Stomach (tissue), 9 donors: Measurements from ENCODE around the gene LDLRAD3. TPM values are rescaled to one million over a fixed set of nuclear protein-coding genes. Genes with fewer than 3 reads are reported as not detected.

Experiments used
- DNase-seq, 2 donors: peaks; one replicate each; pipeline versions ENCODE4 v3.0.0 to v3.0.0-alpha.2; 2013 to 2019
- H3K27ac ChIP-seq, 5 donors: fragments of 200-600 bp in 4 of 5; sonication (generic) in 4 of 5; one replicate each; pipeline ENCODE4 v1.5.1; 2013 to 2019; ENCODE audit warnings: mild to moderate bottlenecking in 1 of 5, moderate library complexity in 1 of 5
- H3K27me3 ChIP-seq, 3 donors: fragments of 200-600 bp; sonication (generic); one replicate each; pipeline ENCODE4 v1.5.1; 2017 to 2019; ENCODE audit warnings: mixed run types in 1 of 3
- H3K36me3 ChIP-seq, 4 donors: fragments of 200-600 bp; sonication (generic); 1 replicate in 3 of 4; 2 replicates in 1 of 4; pipeline ENCODE4 v1.5.1; 2016 to 2019
- H3K4me1 ChIP-seq, 4 donors: fragments of 200-600 bp; sonication (generic); one replicate each; pipeline ENCODE4 v1.5.1; 2016 to 2019
- H3K4me3 ChIP-seq, 4 donors: fragments of 200-600 bp; sonication (generic) in 3 of 4; one replicate each; pipeline ENCODE4 v1.5.1; 2016 to 2019; ENCODE audit warnings: mild to moderate bottlenecking in 1 of 4
- H3K9me3 ChIP-seq, 4 donors: fragments of 200-600 bp; sonication (generic); one replicate each; pipeline ENCODE4 v1.5.1; 2016 to 2019
- CTCF ChIP-seq, 7 experiments: fragments of 450-650 bp in 4 of 7; fragments of 200-600 bp in 3 of 7; sonication (generic) in 3 of 7; IDR thresholded peaks; one replicate each; pipeline ENCODE4 v1.5.1; 2016 to 2019; ENCODE audit warnings: antibody characterized with exemption in 7 of 7, control low read depth in 2 of 7, mild to moderate bottlenecking in 1 of 7
- EP300 ChIP-seq: sonication (generic); formaldehyde crosslinking; IDR thresholded peaks from one replicate; pipeline ENCODE4 v1.6.1; 2017; ENCODE audit warnings: antibody characterized with exemption
- POLR2A ChIP-seq, 4 donors: fragments of 450-650 bp; IDR thresholded peaks; one replicate each; pipeline ENCODE4 v1.6.1; 2016; ENCODE audit warnings: antibody characterized with exemption in 4 of 4, control low read depth in 2 of 4, mild to moderate bottlenecking in 1 of 4, moderate library complexity in 1 of 4
- POLR2AphosphoS5 ChIP-seq, 3 donors: sonication (generic); formaldehyde crosslinking; IDR thresholded peaks; one replicate each; pipeline ENCODE4 v1.6.1; 2016; ENCODE audit warnings: antibody characterized with exemption in 3 of 3
- WGBS, 5 donors: extraction: QIAGEN DNeasy Blood & Tissue Kit in 3 of 5; methylation state at CpG; one replicate each; pipeline versions ENCODE4 v1.1.5 to v1.1.7; 2013 to 2018; 5-methylcytosine and 5-hydroxymethylcytosine counted together
- intact Hi-C: fragments of 100-400 bp; cut with DNase I; formaldehyde crosslinking; loops from one replicate; pipeline ENCODE4 v1.15.1; 2023; ENCODE audit warnings: low total_unique reads
- polyA plus RNA-seq, 3 donors: library from polyadenylated mRNA; stranded (reverse); fragments of 200-250 nt; gene quantifications; one replicate each; pipeline ENCODE4 v1.2.3, GENCODE V29; 2013
- total RNA-seq, 5 donors: library from RNA; depleted of rRNA; stranded (reverse); fragments of >200 nt; gene quantifications; one replicate each; pipeline versions ENCODE4 v1.1.0 to v1.2.3, GENCODE V29; 2014 to 2016
- donor health status: healthy with polysubstance abuse.
- donor health status: Bipolar disorder and iron deficiency.
- donor health status: healthy.

LDLRAD3 gene
- total and polyA plus RNA-seq, 8 donors, result 2.0 to 22.8 (median 7.9) TPM

DNA sequence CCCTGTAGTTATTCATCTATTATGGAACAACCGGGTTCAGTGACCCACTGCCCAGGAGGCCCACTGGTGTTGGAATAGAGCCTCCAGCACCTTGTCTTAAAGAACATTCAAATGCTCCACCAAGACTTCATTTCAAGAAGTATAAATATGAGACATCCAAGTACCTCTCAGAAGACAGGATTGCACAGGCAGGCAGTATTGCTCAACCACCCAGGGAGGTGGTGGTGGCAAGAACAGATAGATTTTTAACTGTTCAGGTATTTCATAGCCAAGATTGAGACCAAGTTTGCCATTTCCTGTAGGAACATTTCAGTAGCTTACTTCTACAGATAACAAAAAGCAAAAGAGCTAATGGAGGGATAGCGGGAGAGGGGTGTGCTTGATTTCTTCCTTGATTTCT lies 266.7 kb downstream of the LDLRAD3 start:
- no peaks in the 10 kb centered on the region for H3K9me3 ChIP-seq
- H3K27ac ChIP-seq, result no peak overlapping the region
- no peaks in the 10 kb centered on the region for H3K27me3 ChIP-seq
- intact Hi-C loops, result no loop called here
- no peaks in the 10 kb centered on the region for H3K36me3 ChIP-seq
- TF ChIP-seq CTCF (IDR thresholded peaks at IDR 0.05) (no peak), POLR2AphosphoS5 (IDR thresholded peaks at IDR 0.05) (no peak), POLR2A (IDR thresholded peaks at IDR 0.05) (no peak), EP300 (no peak)
- H3K4me3 ChIP-seq, result no peak overlapping the region
- no peak for DNase-seq
- WGBS, 5 donors, result 91 to 98% (median 95%) methylated on average over 2 of the region's 2 CpGs
- no peaks in the 10 kb centered on the region for H3K4me1 ChIP-seq

DNA sequence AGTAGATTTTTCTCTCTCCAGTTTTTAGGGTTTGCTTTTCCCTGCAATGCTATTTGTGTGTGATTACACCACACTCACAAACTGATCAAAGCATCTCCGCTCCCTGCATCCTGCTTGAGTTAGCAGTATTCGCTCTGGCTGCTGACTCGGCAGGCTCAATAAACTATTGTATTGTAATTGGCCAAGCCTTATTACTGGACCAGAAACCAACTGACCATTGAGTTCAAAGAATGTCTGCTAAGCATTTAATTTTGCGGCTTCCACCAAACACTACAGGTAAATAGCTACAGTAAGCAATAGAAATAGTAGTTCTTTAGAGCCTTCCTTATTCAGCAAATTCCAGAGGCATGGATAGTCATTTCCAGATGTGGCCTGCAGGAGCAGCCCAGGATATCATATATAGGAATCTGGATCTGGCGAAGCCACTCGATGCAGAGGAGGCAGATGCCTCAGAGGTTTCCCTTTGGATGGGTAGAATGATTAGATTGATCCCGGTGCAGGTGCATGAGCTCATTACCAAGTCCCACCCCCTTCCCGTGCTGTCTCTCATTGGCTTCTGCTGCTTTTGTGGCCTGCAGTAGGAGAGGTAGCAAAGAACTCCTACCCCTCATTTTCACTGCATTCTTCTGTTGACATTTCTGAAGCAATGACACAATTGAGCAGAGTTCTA lies 268.0 kb downstream of the LDLRAD3 start:
- DNase-seq, result no peak
- no peaks in the 10 kb centered on the region for H3K36me3 ChIP-seq
- H3K27ac ChIP-seq, result no peak overlapping the region
- no peaks in the 10 kb centered on the region for H3K9me3 ChIP-seq
- no peak overlapping the region for H3K4me3 ChIP-seq
- TF ChIP-seq POLR2A (IDR thresholded peaks at IDR 0.05) (no peak), EP300 (no peak), POLR2AphosphoS5 (IDR thresholded peaks at IDR 0.05) (no peak), CTCF (IDR thresholded peaks at IDR 0.05) (no peak)
- no peaks in the 10 kb centered on the region for H3K4me1 ChIP-seq
- WGBS, 5 donors, result 88 to 93% (median 91%) methylated on average over 8 of the region's 8 CpGs
- no peaks in the 10 kb centered on the region for H3K27me3 ChIP-seq
- intact Hi-C loops, result no loop called here

DNA sequence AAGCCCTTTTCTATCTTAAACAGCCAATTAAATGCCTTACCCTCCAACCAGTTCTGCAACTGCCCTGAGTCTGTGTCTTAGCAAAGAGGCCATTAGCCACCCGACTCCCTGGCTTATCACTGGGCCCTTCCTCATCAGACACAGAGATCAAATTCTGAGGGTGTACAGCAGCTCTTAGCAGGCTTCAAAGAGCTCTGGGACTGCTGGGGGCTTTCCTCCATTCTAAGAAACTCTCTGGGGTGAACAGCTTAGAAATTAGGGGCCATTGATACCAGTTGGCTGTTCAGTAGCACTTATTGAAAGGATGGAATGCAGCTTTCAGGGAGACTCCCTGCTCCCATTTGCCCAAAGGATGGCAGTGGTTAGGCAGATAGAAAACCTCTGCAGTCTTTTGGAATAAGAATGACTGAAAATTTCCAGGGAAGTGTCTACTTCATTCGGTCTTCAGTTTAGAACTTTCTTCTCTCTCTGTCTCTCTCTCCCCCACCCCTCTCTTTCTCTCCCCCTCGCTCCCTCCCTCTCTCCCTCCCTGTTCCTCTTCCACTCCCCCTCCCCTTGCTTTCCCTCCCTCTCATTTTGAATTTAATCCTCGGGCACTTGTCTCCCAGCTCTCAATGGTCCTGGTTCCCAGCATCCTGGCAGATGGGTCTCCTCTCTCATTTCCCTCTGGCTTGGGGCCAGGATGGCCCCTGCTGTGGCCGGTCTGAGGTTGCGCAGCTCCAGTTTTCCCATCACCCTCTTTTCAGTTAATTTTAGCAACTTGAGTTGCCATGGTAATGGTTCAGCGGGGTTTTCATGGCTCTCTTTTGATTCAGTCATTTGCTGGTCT lies 268.9 kb downstream of the LDLRAD3 start:
- intact Hi-C loops, result no loop called here
- WGBS, 5 donors, result 64 to 81% (median 73%) methylated on average over 7 of the region's 7 CpGs

More for the DNA sequence above, 268.9 kb downstream of the LDLRAD3 start:
- Histone ChIP-seq H3K36me3 (no peaks in the 10 kb centered on the region), H3K4me1 (no peaks in the 10 kb centered on the region), H3K9me3 (no peaks in the 10 kb centered on the region), H3K27ac (no peak overlapping the region), H3K27me3 (no peaks in the 10 kb centered on the region), H3K4me3 (no peak overlapping the region)
- peak in 1 of 2 donors; percentile 78 for DNase-seq
- TF ChIP-seq POLR2AphosphoS5 (IDR thresholded peaks at IDR 0.05) (no peak), EP300 (no peak), POLR2A (IDR thresholded peaks at IDR 0.05) (no peak), CTCF (IDR thresholded peaks at IDR 0.05) (no peak)
